Hematopoietic multipotent progenitor cell (in vitro differentiated cells): ENCODE measurements around the gene MYH15. TPM values are rescaled to one million over a fixed set of nuclear protein-coding genes. Genes with fewer than 3 reads are reported as not detected.

Source experiments
- DNase-seq, 3 donors: peaks; one replicate each; pipeline ENCODE4 v3.0.0-alpha.2; 2011 to 2015; ENCODE audit warnings: low read depth in 2 of 3, low spot score in 2 of 3
- total RNA-seq: library from RNA; depleted of rRNA; stranded (reverse); fragments of >200 nt; gene quantifications from one replicate; pipeline ENCODE4 v1.2.3, GENCODE V29; 2012

MYH15 gene
- total RNA-seq, 1 donor: under 0.01 TPM

- DNase-seq: no peak
Observed at GRCh38 chr3:108511055-108511454, 659 bp upstream of the MYH15 start.

- DNase-seq: no peak
Observed at GRCh38 chr3:108509871-108510270, 525 bp downstream of the MYH15 start.

- DNase-seq: no peak
Observed at GRCh38 chr3:108509263-108509662, 1.1 kb downstream of the MYH15 start.

- DNase-seq: no peak
Observed at GRCh38 chr3:108507902-108508301, 2.5 kb downstream of the MYH15 start.

GRCh38 chr3:108505811-108506210, 4.6 kb downstream of the MYH15 start:
- DNase-seq: peak in 1 of 3 donors; percentile 27

GRCh38 chr3:108503722-108504121, 6.7 kb downstream of the MYH15 start:
- no peak for DNase-seq

DNA sequence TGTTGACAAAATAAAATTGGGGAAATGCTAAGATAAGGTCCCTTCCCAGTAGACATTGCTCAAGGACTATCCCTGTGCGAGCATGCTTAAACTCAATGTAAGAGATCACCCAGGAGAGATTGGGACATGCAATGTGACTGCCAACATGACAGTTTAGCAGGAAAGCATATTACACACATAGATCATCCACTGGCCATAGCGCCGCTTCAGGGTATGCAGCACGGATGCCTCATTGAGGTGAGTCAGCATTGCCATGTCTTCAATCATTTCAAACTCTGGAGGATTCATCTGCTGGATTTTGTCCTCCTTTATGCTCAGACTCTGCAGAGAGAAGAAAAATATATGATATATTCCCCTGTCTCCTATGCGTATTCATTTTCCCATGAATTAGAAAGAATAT, 8.9 kb downstream of the MYH15 start:
- DNase-seq: no peak

DNA sequence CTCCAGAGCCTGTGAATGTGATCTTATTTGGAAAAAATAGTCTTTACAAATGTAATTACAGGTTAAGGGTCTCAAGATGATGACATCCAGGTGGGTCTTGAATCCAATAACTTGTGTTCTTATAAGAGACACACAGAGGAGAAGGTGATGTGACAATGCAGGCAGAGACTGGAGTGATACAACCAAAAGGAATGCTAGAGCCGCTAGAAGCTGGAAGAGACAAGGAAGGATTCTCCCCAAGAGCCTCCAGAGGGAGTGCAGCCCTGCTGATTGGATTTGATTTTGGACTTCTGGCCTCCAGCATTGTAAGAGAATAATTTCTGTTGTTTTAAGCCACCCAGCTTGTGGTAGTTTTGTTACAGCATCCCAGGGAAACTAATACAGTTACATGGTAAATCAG, 9.7 kb downstream of the MYH15 start:
- no peak for DNase-seq

DNA sequence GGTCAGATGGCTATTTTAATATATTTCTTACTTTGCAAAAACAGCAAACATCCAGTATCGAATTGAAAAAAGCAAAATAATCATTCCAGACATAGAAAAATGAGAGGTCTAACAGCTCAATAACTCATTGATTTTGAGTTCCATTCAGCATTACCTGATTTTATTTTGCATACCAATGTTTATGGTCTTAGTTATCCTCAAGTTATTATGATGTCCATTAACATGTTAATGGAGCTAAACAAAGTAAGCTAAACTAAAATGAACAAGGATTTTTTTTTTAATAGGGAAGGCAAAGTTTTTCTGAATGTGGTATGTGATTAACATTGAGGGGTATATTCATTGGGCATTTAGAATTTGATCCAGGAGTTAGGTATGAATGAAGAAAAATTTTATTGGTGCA, 13.1 kb downstream of the MYH15 start:
- DNase-seq: no peak

- no peak for DNase-seq
Observed at GRCh38 chr3:108495717-108496116, 14.7 kb downstream of the MYH15 start.

- DNase-seq: no peak
Observed at GRCh38 chr3:108494906-108495531, 15.4 kb downstream of the MYH15 start.

- no peak for DNase-seq
Observed at GRCh38 chr3:108493862-108494261, 16.5 kb downstream of the MYH15 start.

GRCh38 chr3:108491456-108491855, 18.9 kb downstream of the MYH15 start:
- no peak for DNase-seq

DNA sequence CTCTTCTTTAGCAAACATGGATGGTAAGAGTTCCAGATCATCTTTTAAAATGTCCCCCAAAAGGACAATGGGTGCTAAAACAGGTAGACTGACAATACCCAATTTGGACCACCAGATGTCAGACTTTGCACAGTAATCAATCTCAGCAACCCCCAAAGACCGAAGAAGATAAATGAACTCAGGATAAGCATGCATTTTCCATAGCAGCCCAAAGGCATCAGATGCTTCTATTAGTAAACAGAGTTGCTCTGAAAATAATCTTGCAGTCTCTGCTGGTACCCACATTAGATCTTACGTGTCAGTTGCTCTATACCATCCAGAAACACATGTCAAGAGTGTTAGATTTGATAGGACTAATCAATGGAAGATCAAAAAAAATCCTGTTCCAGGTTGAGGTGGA, 20.6 kb downstream of the MYH15 start:
- peak; percentile 42 to 78 (median 49) for DNase-seq

GRCh38 chr3:108488631-108489030, 21.8 kb downstream of the MYH15 start:
- DNase-seq: no peak

DNA sequence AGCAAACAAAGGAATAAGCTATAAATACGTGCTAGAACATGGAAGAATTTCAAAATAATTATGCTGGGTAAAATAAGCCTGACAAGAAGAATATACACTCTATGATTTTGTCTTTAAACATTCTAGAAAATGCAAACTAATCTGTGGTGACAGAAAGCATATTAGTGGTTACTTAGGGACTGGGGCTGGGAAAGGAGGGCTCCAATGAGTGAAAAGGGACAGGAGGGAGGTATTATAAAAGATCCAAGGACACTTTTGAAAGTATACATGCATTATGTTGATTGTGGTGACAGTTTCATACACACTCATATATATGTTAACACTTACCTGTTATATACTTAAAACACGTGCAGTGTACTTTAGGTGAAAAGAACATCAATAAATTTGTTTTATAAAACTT, 23.0 kb downstream of the MYH15 start:
- DNase-seq: no peak

- DNase-seq: peak in 2 of 3 donors; percentile 23 to 49
Observed at GRCh38 chr3:108486941-108487340, 23.5 kb downstream of the MYH15 start.

- DNase-seq: no peak
Observed at GRCh38 chr3:108486338-108486737, 24.1 kb downstream of the MYH15 start.

DNA sequence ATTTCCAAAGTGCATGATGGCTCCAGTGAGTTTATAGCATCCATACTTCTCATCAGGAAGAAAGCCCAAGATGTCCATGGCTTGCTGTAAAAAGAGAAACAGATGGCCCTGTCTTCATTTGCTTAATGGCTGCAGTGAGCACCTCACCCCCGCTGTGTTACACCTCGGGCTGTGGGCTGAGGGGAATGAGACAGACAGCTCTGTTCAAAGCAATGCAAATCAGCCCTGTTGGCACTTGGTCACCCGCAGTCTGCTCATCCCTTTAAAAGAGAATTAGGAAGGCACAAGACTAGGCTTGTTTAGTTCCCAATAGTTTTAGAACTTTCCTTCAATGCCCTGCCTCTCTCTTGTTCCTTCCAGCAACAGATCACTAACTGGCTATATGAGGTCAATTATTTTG, 25.2 kb downstream of the MYH15 start:
- DNase-seq: no peak

DNA sequence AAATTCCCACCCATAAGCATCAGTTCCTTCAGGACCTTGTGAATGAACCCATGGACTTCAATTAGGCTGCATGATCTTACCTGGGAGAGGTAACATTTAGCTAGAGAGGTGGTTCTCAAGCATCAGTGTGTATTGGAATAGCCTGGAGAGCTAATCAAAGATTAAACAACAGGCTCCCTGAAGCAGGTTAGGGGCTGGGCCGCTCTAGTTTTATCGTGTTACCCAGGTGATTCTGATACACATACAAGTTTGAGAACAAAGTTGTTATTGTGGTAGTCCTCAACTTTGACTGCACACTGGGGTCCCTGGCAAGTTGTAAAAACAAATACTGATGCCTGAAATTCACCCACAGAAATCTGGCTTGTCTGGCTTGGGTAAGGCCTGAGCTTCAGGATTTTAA, 31.2 kb downstream of the MYH15 start:
- DNase-seq: no peak

DNA sequence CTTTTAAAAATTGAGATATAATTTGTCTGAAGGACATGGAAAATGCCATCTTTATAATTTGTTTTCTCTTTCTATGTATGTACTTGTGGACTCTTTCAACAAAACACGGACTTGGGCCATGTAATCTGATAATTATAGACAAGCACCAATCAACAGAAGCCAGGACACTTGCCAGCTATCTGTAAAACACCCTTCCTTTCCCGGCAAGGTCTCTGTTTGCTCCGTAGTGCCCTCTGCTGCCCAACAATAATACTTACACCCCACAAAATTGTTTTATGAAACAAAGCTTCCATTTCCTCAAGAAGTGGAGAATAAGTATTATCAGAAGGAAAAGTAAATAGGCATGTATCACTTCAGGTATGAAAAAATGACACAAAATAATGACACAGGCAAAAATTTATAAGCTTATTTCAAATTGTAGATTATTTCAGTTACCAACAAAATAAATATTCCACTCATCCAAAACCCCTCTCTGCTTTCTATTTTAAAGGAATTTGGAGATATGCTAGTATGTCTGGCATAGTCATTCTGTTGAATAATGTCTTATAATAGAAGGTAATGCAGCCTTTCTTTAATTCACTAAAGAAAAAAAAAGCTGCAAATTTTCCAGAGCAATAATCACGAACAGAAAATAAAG, 32.8 kb downstream of the MYH15 start:
- peak; percentile 35 to 76 (median 60) for DNase-seq

DNA sequence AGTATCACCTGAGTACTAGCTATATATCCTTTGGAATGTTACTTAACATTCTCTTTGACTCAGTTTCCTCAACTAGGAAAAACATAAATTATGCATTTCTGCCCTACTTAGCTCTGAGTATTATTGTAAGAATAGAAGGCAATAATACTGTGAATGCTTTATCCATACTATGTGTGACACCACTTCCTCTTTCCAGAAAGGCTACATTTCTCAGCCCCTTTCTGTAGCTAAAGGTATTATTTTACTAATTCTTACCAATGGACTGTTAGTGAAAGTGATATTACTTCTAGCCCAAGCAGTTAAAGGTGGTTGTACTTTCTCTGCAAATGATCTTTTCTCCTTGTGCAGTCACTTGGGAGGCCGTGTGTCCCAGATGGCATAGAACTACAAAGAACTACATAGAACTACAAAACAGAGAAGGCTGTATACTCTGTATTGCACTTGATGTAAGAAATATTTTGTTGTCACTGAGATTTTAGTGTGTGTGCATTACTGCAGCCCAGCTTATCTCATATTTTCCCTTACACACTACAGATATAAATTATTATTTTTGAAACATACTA, 35.1 kb downstream of the MYH15 start:
- DNase-seq: peak in 1 of 3 donors; percentile 38
